ENCODE data around the gene RGS6. TPM values are rescaled to one million over a fixed set of nuclear protein-coding genes. Genes with fewer than 3 reads are reported as not detected.
"Not testable (repeated sequence)": the region's sequence is repeated elsewhere in the genome, so short reads cannot be mapped to it uniquely, and the experiment has no call there.

The RGS6 gene
- total and polyA plus RNA-seq, 2 of the 4 experiments (the other 2 are of a cell fraction) = not detected

DNA sequence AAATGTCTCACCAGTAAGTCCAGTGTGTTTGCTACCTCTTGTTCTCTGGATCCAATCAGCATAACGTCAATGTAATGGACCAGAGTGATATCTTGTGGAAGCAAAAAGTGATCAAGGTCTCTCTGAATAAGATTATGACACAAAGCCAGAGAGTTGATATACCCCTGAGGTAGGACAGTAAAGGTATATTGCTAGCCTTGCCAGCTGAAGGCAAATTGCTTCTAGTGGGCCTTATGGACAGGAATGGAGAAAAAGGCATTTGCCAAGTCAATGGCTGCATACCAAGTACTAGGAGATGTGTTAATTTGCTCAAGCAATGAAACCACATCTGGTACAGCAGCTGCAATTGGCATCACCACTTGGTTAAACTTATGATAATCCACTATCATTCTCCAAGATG is 7.1 kb downstream of the RGS6 start:
- H2AK9ac ChIP-seq (replicated peaks; ENCODE audit: low read depth, low read length, poor library complexity); H2AK5ac ChIP-seq (ENCODE audit: low read depth, low read length); H3K4me3 ChIP-seq (ENCODE audit: insufficient read depth, low read depth, low read length); H2BK15ac ChIP-seq (ENCODE audit: low read depth, low read length); intact Hi-C loops (cut with micrococcal nuclease); H3K9me3 ChIP-seq (ENCODE audit: control insufficient read depth, insufficient read depth, low read length); H3K9me1 ChIP-seq (ENCODE audit: insufficient read depth, low read length); H3K79me1 ChIP-seq (ENCODE audit: low read depth in 1 of 2, low read length in 2 of 2); H3K14ac ChIP-seq (replicated peaks; ENCODE audit: low read depth, low read length); ATAC-seq (ENCODE audit: low read depth); H2BK20ac ChIP-seq (ENCODE audit: low read depth, low read length); POLR2A ChIA-PET (ENCODE audit: unreplicated experiment); in situ Hi-C loops (cut with MboI; ENCODE audit: low sequenced_read_pairs); H3K27me3 ChIP-seq (ENCODE audit: control insufficient read depth, insufficient read depth, low read length); H4K8ac ChIP-seq (ENCODE audit: low read depth in 2 of 2, low read length in 2 of 2); H3K4me1 ChIP-seq (ENCODE audit: control insufficient read depth, insufficient read depth, low read length); H4K91ac ChIP-seq (ENCODE audit: insufficient read depth, low read depth, low read length); H3K9ac ChIP-seq (ENCODE audit: low read depth, low read length); H4K5ac ChIP-seq (ENCODE audit: low read depth, low read length); H3K23ac ChIP-seq (ENCODE audit: low read depth, low read length); H3K18ac ChIP-seq (ENCODE audit: low read depth, low read length); dilution Hi-C loops (cut with HindIII; ENCODE audit: low sequenced_read_pairs, unreplicated experiment); H2BK120ac ChIP-seq (ENCODE audit: low read depth, low read length); BruUV-seq (replicated peaks); H3K27ac ChIP-seq (ENCODE audit: insufficient read depth, low read length); DNase-seq; H2BK5ac ChIP-seq (ENCODE audit: low read depth, low read length, poor library complexity, severe bottlenecking); H4K20me1 ChIP-seq (ENCODE audit: insufficient read depth, low read length); H3K56ac ChIP-seq (ENCODE audit: extremely low read depth, insufficient read depth, low read length); H3K36me3 ChIP-seq (ENCODE audit: control insufficient read depth, insufficient read depth, low read length); H3K4me2 ChIP-seq (ENCODE audit: low read depth, low read length); H2AFZ ChIP-seq (replicated peaks; ENCODE audit: low read length, poor library complexity); H3K4ac ChIP-seq (ENCODE audit: low read depth, low read length); CTCF ChIA-PET: not testable (repeated sequence)
- WGBS, 2 experiments (ENCODE audit: extremely low coverage in 2 of 2, insufficient read length in 1 of 2) = no CpG with 5 or more reads among the region's 1 CpG

DNA sequence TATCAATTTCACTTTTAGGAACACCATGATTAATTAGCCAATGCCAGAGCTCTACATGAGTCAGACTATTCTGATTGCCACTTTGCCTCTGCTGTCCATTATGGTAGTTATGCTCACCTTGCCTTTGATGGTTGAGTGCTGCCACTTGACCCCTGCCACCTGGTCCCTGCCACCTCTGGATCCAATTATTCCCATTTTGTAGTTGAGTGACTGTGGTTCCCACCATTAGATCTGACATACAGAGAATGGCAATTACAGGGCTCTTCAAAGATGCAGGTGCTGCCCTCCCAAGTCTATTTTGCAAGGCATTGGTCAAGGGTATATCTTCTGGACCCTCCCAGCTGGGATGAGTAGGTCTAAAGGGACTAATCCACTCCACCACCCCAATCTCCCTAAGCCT is 8.3 kb downstream of the RGS6 start:
- H3K27me3 ChIP-seq (ENCODE audit: control insufficient read depth, insufficient read depth, low read length); H2BK15ac ChIP-seq (ENCODE audit: low read depth, low read length); H4K20me1 ChIP-seq (ENCODE audit: insufficient read depth, low read length); H3K14ac ChIP-seq (replicated peaks; ENCODE audit: low read depth, low read length); H3K23ac ChIP-seq (ENCODE audit: low read depth, low read length); H2AK9ac ChIP-seq (replicated peaks; ENCODE audit: low read depth, low read length, poor library complexity); H2AK5ac ChIP-seq (ENCODE audit: low read depth, low read length); POLR2A ChIA-PET (ENCODE audit: unreplicated experiment); H3K4me3 ChIP-seq (ENCODE audit: insufficient read depth, low read depth, low read length); H4K5ac ChIP-seq (ENCODE audit: low read depth, low read length); H3K9me3 ChIP-seq (ENCODE audit: control insufficient read depth, insufficient read depth, low read length); H2BK5ac ChIP-seq (ENCODE audit: low read depth, low read length, poor library complexity, severe bottlenecking); H3K27ac ChIP-seq (ENCODE audit: insufficient read depth, low read length); H3K9me1 ChIP-seq (ENCODE audit: insufficient read depth, low read length); H2AFZ ChIP-seq (replicated peaks; ENCODE audit: low read length, poor library complexity); dilution Hi-C loops (cut with HindIII; ENCODE audit: low sequenced_read_pairs, unreplicated experiment); H2BK20ac ChIP-seq (ENCODE audit: low read depth, low read length); ATAC-seq (ENCODE audit: low read depth); H3K9ac ChIP-seq (ENCODE audit: low read depth, low read length); intact Hi-C loops (cut with micrococcal nuclease); DNase-seq; H3K56ac ChIP-seq (ENCODE audit: extremely low read depth, insufficient read depth, low read length); in situ Hi-C loops (cut with MboI; ENCODE audit: low sequenced_read_pairs); H4K91ac ChIP-seq (ENCODE audit: insufficient read depth, low read depth, low read length); H3K36me3 ChIP-seq (ENCODE audit: control insufficient read depth, insufficient read depth, low read length); H3K18ac ChIP-seq (ENCODE audit: low read depth, low read length); H3K79me1 ChIP-seq (ENCODE audit: low read depth in 1 of 2, low read length in 2 of 2); H3K4me2 ChIP-seq (ENCODE audit: low read depth, low read length); H4K8ac ChIP-seq (ENCODE audit: low read depth in 2 of 2, low read length in 2 of 2); H3K4me1 ChIP-seq (ENCODE audit: control insufficient read depth, insufficient read depth, low read length); CTCF ChIA-PET; H2BK120ac ChIP-seq (ENCODE audit: low read depth, low read length); BruUV-seq (replicated peaks); H3K4ac ChIP-seq (ENCODE audit: low read depth, low read length): not testable (repeated sequence)
